Endothelial cell of umbilical vein (primary cell): ENCODE data around the gene CACNA1B. TPM values are rescaled to one million over a fixed set of nuclear protein-coding genes. Genes with fewer than 3 reads are reported as not detected.

Source experiments
- BruUV-seq: library from RNA; stranded (reverse); fragments of 400-500 nt; replicated peaks from 2 replicates; lab custom pipeline; 2021; lab: Mats Ljungman, UMichigan
- CTCF ChIA-PET: fragments of 300-600, 350-600 bp; sonication (Branson Sonifier 250); formaldehyde crosslinking; loops from one replicate; lab custom pipeline; 2021; ENCODE audit warnings: antibody characterized with exemption, inconsistent platforms; lab: Charles Lee
- POLR2A ChIA-PET: fragments of 300-600, 350-600 bp; sonication (Branson Sonifier 250); formaldehyde crosslinking; loops from one replicate; lab custom pipeline; 2021; ENCODE audit warnings: antibody characterized with exemption, inconsistent platforms; lab: Charles Lee
- DNase-seq: peaks from one replicate; pipeline ENCODE4 v3.0.0-alpha.2; 2011; ENCODE audit warnings: low read depth, low spot score
- FAIRE-seq: peaks from 2 replicates; lab custom pipeline; 2011; peaks lifted over from hg19 to GRCh38; lab: Jason Lieb, UNC
- H2AFZ ChIP-seq: 2 replicates; pipeline ENCODE4 v1.6.0; 2012; ENCODE audit warnings: low read depth, low read length, control low read depth, inconsistent platforms
- H3K27ac ChIP-seq: 2 replicates; pipeline ENCODE4 v1.5.1; 2011; ENCODE audit warnings: low read depth, mild to moderate bottlenecking, control low read depth, low read length, moderate library complexity; ENCODE audit not compliant: insufficient read depth
- H3K27me3 ChIP-seq, 2 experiments: 2 replicates each; pipeline versions ENCODE4 v1.6.0 to v1.6.1; 2011; ENCODE audit warnings: low read length in 2 of 2, mixed read lengths in 1 of 2; ENCODE audit not compliant: control insufficient read depth in 2 of 2, insufficient read depth in 2 of 2
- H3K36me3 ChIP-seq, 2 experiments: 2 replicates in 1 of 2; 3 replicates in 1 of 2; pipeline ENCODE4 v1.5.1; 2011; ENCODE audit warnings: low read length in 2 of 2, mild to moderate bottlenecking in 1 of 2, moderate library complexity in 1 of 2; ENCODE audit not compliant: control insufficient read depth in 2 of 2, insufficient read depth in 2 of 2; ENCODE audit errors: extremely low read depth in 1 of 2
- H3K4me1 ChIP-seq: 3 replicates; pipeline ENCODE4 v1.5.1; 2011; ENCODE audit warnings: mild to moderate bottlenecking, low read length; ENCODE audit not compliant: control insufficient read depth, insufficient read depth; ENCODE audit errors: extremely low read depth
- H3K4me2 ChIP-seq: 2 replicates; pipeline ENCODE4 v1.6.1; 2011; ENCODE audit warnings: low read length, control low read depth, mixed read lengths; ENCODE audit not compliant: insufficient read depth
- H3K4me3 ChIP-seq, 3 experiments: fragments of 200-600 bp in 1 of 3; sonication (generic), shearing (Covaris generic) in 1 of 3; replicated peaks in 1 of 3; 2 replicates each; pipeline ENCODE4 v1.5.1; 2011 to 2016; ENCODE audit warnings: control low read depth in 3 of 3, low read length in 3 of 3, mild to moderate bottlenecking in 2 of 3, inconsistent platforms in 1 of 3, low read depth in 1 of 3, moderate library complexity in 1 of 3; ENCODE audit not compliant: insufficient read depth in 1 of 3
- H3K79me2 ChIP-seq: 2 replicates; pipeline ENCODE4 v1.6.0; 2012; ENCODE audit warnings: low read length, inconsistent platforms; ENCODE audit not compliant: control insufficient read depth, insufficient read depth
- H3K9ac ChIP-seq: replicated peaks from 2 replicates; pipeline ENCODE3; 2011; ENCODE audit warnings: low read length, control low read depth; ENCODE audit not compliant: insufficient read depth; ENCODE audit errors: extremely low read depth
- H3K9me1 ChIP-seq: replicated peaks from 3 replicates; pipeline ENCODE4 v1.6.0; 2011; ENCODE audit warnings: mild to moderate bottlenecking, low read length; ENCODE audit not compliant: control insufficient read depth, insufficient read depth; ENCODE audit errors: extremely low read depth
- H3K9me3 ChIP-seq: replicated peaks from 2 replicates; pipeline ENCODE4 v1.5.1; 2012; ENCODE audit warnings: low read length, inconsistent platforms; ENCODE audit not compliant: control insufficient read depth, insufficient read depth
- H4K20me1 ChIP-seq: replicated peaks from 2 replicates; pipeline ENCODE3; 2011; ENCODE audit warnings: mild to moderate bottlenecking, low read length; ENCODE audit not compliant: control insufficient read depth, insufficient read depth; ENCODE audit errors: extremely low read depth
- CTCF ChIP-seq, 2 donors: IDR thresholded peaks; 1 replicate in 1 of 2; 2 replicates in 1 of 2; pipeline ENCODE4 v1.5.1; 2011; ENCODE audit warnings: low read length in 2 of 2, mild to moderate bottlenecking in 2 of 2, moderate library complexity in 2 of 2, control low read depth in 1 of 2, inconsistent platforms in 1 of 2, low read depth in 1 of 2; ENCODE audit not compliant: insufficient read depth in 1 of 2; ENCODE audit errors: extremely low read depth in 1 of 2
- FOS ChIP-seq: IDR thresholded peaks from 2 replicates; pipeline ENCODE4 v1.6.1; 2011; ENCODE audit warnings: mild to moderate bottlenecking, low read length, moderate library complexity, borderline replicate concordance; ENCODE audit not compliant: insufficient read depth
- GATA2 ChIP-seq: IDR thresholded peaks from 2 replicates; pipeline ENCODE4 v1.7.0; 2011; ENCODE audit warnings: low read depth, mild to moderate bottlenecking, moderate library complexity, mixed read lengths, low read length; ENCODE audit not compliant: insufficient read length, insufficient read depth
- MAX ChIP-seq: IDR thresholded peaks from 2 replicates; pipeline ENCODE4 v1.6.1; 2011; ENCODE audit not compliant: insufficient read depth, insufficient read length
- MYC ChIP-seq: IDR thresholded peaks from one replicate; pipeline ENCODE4 v1.6.1; 2011; ENCODE audit warnings: mild to moderate bottlenecking, low read depth, low read length
- dilution Hi-C: fragments of 300-500 bp; cut with MboI; formaldehyde crosslinking; loops from one replicate; pipeline ENCODE4 v1.15.0; 2019; ENCODE audit warnings: low sequenced_read_pairs; ENCODE audit not compliant: extremely low pct_ligation_motif_present
- intact Hi-C: fragments of 100-400 bp; cut with micrococcal nuclease; formaldehyde crosslinking; loops from one replicate; pipeline ENCODE4 v1.10.0; 2022
- polyA plus RNA-seq, 4 experiments: library from polyadenylated mRNA; depleted of rRNA in 3 of 4; stranded (reverse) in 3 of 4; unstranded in 1 of 4; fragments of >200 nt; gene quantifications; 2 replicates each; pipeline versions ENCODE4 v1.2.1 to v1.2.3, GENCODE V29; 2011 to 2012; ENCODE audit warnings: missing spikeins in 1 of 4
- total RNA-seq: library from RNA; stranded (reverse); gene quantifications from 2 replicates; pipeline ENCODE4 v1.2.3, GENCODE V29; 2021

CACNA1B gene
- total and polyA plus RNA-seq, 2 donors (not counting 3 experiments of a cell fraction or from before 2014, with no cell fraction given) = 0.11 to 0.41 TPM

- FAIRE-seq = no peak
- no peak for DNase-seq
- Histone ChIP-seq H3K36me3 (no peaks in the 10 kb centered on the region), H3K4me1 (no peaks in the 10 kb centered on the region), H3K79me2 (no peaks in the 10 kb centered on the region), H4K20me1 (no peaks in the 10 kb centered on the region), H2AFZ (no peak overlapping the region), H3K9me3 (no peaks in the 10 kb centered on the region), H3K4me2 (no peak overlapping the region), H3K4me3 (no peak overlapping the region), H3K27me3 (no peaks in the 10 kb centered on the region), H3K27ac (no peak overlapping the region), H3K9ac (no peak overlapping the region), H3K9me1 (no peaks in the 10 kb centered on the region)
- ChIA-PET POLR2A (no interaction called here), CTCF (no interaction called here)
- TF ChIP-seq GATA2 = no peak
- no TSS peak for BruUV-seq
- dilution Hi-C loops = no loop called here
- intact Hi-C loops = no loop called here
Measured at GRCh38 chr9:137843355-137843754, 34.2 kb upstream of the CACNA1B start.

GRCh38 chr9:137851516-137852267, 25.9 kb upstream of the CACNA1B start:
- H4K20me1 ChIP-seq = no peaks in the 10 kb centered on the region
- no peaks in the 10 kb centered on the region for H3K4me1 ChIP-seq
- H3K27ac ChIP-seq = no peak overlapping the region
- no TSS peak for BruUV-seq
- H3K4me3 ChIP-seq = no peak overlapping the region
- H2AFZ ChIP-seq = no peak overlapping the region
- ChIA-PET CTCF (no interaction called here), POLR2A (no interaction called here)
- H3K4me2 ChIP-seq = no peak overlapping the region
- dilution Hi-C loops (no loop called here), intact Hi-C loops (no loop called here)
- H3K9me3 ChIP-seq = no peaks in the 10 kb centered on the region
- no peaks in the 10 kb centered on the region for H3K79me2 ChIP-seq
- no peak overlapping the region for H3K9ac ChIP-seq
- H3K36me3 ChIP-seq = no peaks in the 10 kb centered on the region
- FAIRE-seq = no peak
- TF ChIP-seq MAX = no peak
- TF ChIP-seq MYC = no peak
- TF ChIP-seq FOS = no peak
- TF ChIP-seq CTCF (IDR thresholded peaks at IDR 0.05; ENCODE audit: extremely low read depth in 1 of 2, insufficient read depth in 1 of 2, low read depth in 1 of 2, low read length in 2 of 2) = no peak
- no peaks in the 10 kb centered on the region for H3K27me3 ChIP-seq
- H3K9me1 ChIP-seq = no peaks in the 10 kb centered on the region
- no peak for DNase-seq
